Endothelial cell of umbilical vein (primary cell): ENCODE data around the gene SLC25A53. TPM values are rescaled to one million over a fixed set of nuclear protein-coding genes. Genes with fewer than 3 reads are reported as not detected.

ENCODE experiments used
- BruUV-seq: library from RNA; stranded (reverse); fragments of 400-500 nt; replicated peaks from 2 replicates; lab custom pipeline; 2021; lab: Mats Ljungman, UMichigan
- CTCF ChIA-PET: fragments of 300-600, 350-600 bp; sonication (Branson Sonifier 250); formaldehyde crosslinking; loops from one replicate; lab custom pipeline; 2021; ENCODE audit warnings: antibody characterized with exemption, inconsistent platforms; lab: Charles Lee
- POLR2A ChIA-PET: fragments of 300-600, 350-600 bp; sonication (Branson Sonifier 250); formaldehyde crosslinking; loops from one replicate; lab custom pipeline; 2021; ENCODE audit warnings: antibody characterized with exemption, inconsistent platforms; lab: Charles Lee
- DNase-seq: peaks from one replicate; pipeline ENCODE4 v3.0.0-alpha.2; 2011; ENCODE audit warnings: low read depth, low spot score
- FAIRE-seq: peaks from 2 replicates; lab custom pipeline; 2011; peaks lifted over from hg19 to GRCh38; lab: Jason Lieb, UNC
- H2AFZ ChIP-seq: 2 replicates; pipeline ENCODE4 v1.6.0; 2012; ENCODE audit warnings: low read depth, low read length, control low read depth, inconsistent platforms
- H3K27ac ChIP-seq: 2 replicates; pipeline ENCODE4 v1.5.1; 2011; ENCODE audit warnings: low read depth, mild to moderate bottlenecking, control low read depth, low read length, moderate library complexity; ENCODE audit not compliant: insufficient read depth
- H3K27me3 ChIP-seq, 2 experiments: 2 replicates each; pipeline versions ENCODE4 v1.6.0 to v1.6.1; 2011; ENCODE audit warnings: low read length in 2 of 2, mixed read lengths in 1 of 2; ENCODE audit not compliant: control insufficient read depth in 2 of 2, insufficient read depth in 2 of 2
- H3K36me3 ChIP-seq, 2 experiments: 2 replicates in 1 of 2; 3 replicates in 1 of 2; pipeline ENCODE4 v1.5.1; 2011; ENCODE audit warnings: low read length in 2 of 2, mild to moderate bottlenecking in 1 of 2, moderate library complexity in 1 of 2; ENCODE audit not compliant: control insufficient read depth in 2 of 2, insufficient read depth in 2 of 2; ENCODE audit errors: extremely low read depth in 1 of 2
- H3K4me1 ChIP-seq: 3 replicates; pipeline ENCODE4 v1.5.1; 2011; ENCODE audit warnings: mild to moderate bottlenecking, low read length; ENCODE audit not compliant: control insufficient read depth, insufficient read depth; ENCODE audit errors: extremely low read depth
- H3K4me2 ChIP-seq: 2 replicates; pipeline ENCODE4 v1.6.1; 2011; ENCODE audit warnings: low read length, control low read depth, mixed read lengths; ENCODE audit not compliant: insufficient read depth
- H3K4me3 ChIP-seq, 3 experiments: fragments of 200-600 bp in 1 of 3; sonication (generic), shearing (Covaris generic) in 1 of 3; replicated peaks in 1 of 3; 2 replicates each; pipeline ENCODE4 v1.5.1; 2011 to 2016; ENCODE audit warnings: control low read depth in 3 of 3, low read length in 3 of 3, mild to moderate bottlenecking in 2 of 3, inconsistent platforms in 1 of 3, low read depth in 1 of 3, moderate library complexity in 1 of 3; ENCODE audit not compliant: insufficient read depth in 1 of 3
- H3K79me2 ChIP-seq: 2 replicates; pipeline ENCODE4 v1.6.0; 2012; ENCODE audit warnings: low read length, inconsistent platforms; ENCODE audit not compliant: control insufficient read depth, insufficient read depth
- H3K9ac ChIP-seq: replicated peaks from 2 replicates; pipeline ENCODE3; 2011; ENCODE audit warnings: low read length, control low read depth; ENCODE audit not compliant: insufficient read depth; ENCODE audit errors: extremely low read depth
- H3K9me1 ChIP-seq: replicated peaks from 3 replicates; pipeline ENCODE4 v1.6.0; 2011; ENCODE audit warnings: mild to moderate bottlenecking, low read length; ENCODE audit not compliant: control insufficient read depth, insufficient read depth; ENCODE audit errors: extremely low read depth
- H3K9me3 ChIP-seq: replicated peaks from 2 replicates; pipeline ENCODE4 v1.5.1; 2012; ENCODE audit warnings: low read length, inconsistent platforms; ENCODE audit not compliant: control insufficient read depth, insufficient read depth
- H4K20me1 ChIP-seq: replicated peaks from 2 replicates; pipeline ENCODE3; 2011; ENCODE audit warnings: mild to moderate bottlenecking, low read length; ENCODE audit not compliant: control insufficient read depth, insufficient read depth; ENCODE audit errors: extremely low read depth
- EZH2 ChIP-seq: IDR thresholded peaks from 2 replicates; pipeline ENCODE4 v1.6.1; 2012; ENCODE audit warnings: borderline replicate concordance, low read depth, mild to moderate bottlenecking, moderate library complexity, low read length, inconsistent platforms; ENCODE audit not compliant: severe bottlenecking
- FOS ChIP-seq: IDR thresholded peaks from 2 replicates; pipeline ENCODE4 v1.6.1; 2011; ENCODE audit warnings: mild to moderate bottlenecking, low read length, moderate library complexity, borderline replicate concordance; ENCODE audit not compliant: insufficient read depth
- GATA2 ChIP-seq: IDR thresholded peaks from 2 replicates; pipeline ENCODE4 v1.7.0; 2011; ENCODE audit warnings: low read depth, mild to moderate bottlenecking, moderate library complexity, mixed read lengths, low read length; ENCODE audit not compliant: insufficient read length, insufficient read depth
- JUN ChIP-seq: IDR thresholded peaks from 2 replicates; pipeline ENCODE4 v1.6.1; 2011; ENCODE audit warnings: borderline replicate concordance, low read depth; ENCODE audit not compliant: insufficient read length, insufficient read depth
- MYC ChIP-seq: IDR thresholded peaks from one replicate; pipeline ENCODE4 v1.6.1; 2011; ENCODE audit warnings: mild to moderate bottlenecking, low read depth, low read length
- POLR2A ChIP-seq: IDR thresholded peaks from 2 replicates; pipeline ENCODE4 v1.6.1; 2012; ENCODE audit warnings: low read depth, mild to moderate bottlenecking, control low read depth, low read length
- POLR2AphosphoS5 ChIP-seq: IDR thresholded peaks from 2 replicates; pipeline ENCODE4 v1.6.1; 2012; ENCODE audit warnings: low read depth, mild to moderate bottlenecking, control low read depth, low read length, moderate library complexity; ENCODE audit not compliant: insufficient read depth
- dilution Hi-C: fragments of 300-500 bp; cut with MboI; formaldehyde crosslinking; loops from one replicate; pipeline ENCODE4 v1.15.0; 2019; ENCODE audit warnings: low sequenced_read_pairs; ENCODE audit not compliant: extremely low pct_ligation_motif_present
- intact Hi-C: fragments of 100-400 bp; cut with micrococcal nuclease; formaldehyde crosslinking; loops from one replicate; pipeline ENCODE4 v1.10.0; 2022
- polyA plus RNA-seq, 4 experiments: library from polyadenylated mRNA; depleted of rRNA in 3 of 4; stranded (reverse) in 3 of 4; unstranded in 1 of 4; fragments of >200 nt; gene quantifications; 2 replicates each; pipeline versions ENCODE4 v1.2.1 to v1.2.3, GENCODE V29; 2011 to 2012; ENCODE audit warnings: missing spikeins in 1 of 4
- total RNA-seq: library from RNA; stranded (reverse); gene quantifications from 2 replicates; pipeline ENCODE4 v1.2.3, GENCODE V29; 2021
- TF ChIP-seq, protein P1 (sequence below): IDR thresholded peaks from 2 replicates; pipeline ENCODE4 v1.6.1; 2011; ENCODE audit not compliant: insufficient read depth, insufficient read length
- TF ChIP-seq, protein P2 (sequence below), 2 donors: IDR thresholded peaks; 1 replicate in 1 of 2; 2 replicates in 1 of 2; pipeline ENCODE4 v1.5.1; 2011; ENCODE audit warnings: low read length in 2 of 2, mild to moderate bottlenecking in 2 of 2, moderate library complexity in 2 of 2, control low read depth in 1 of 2, inconsistent platforms in 1 of 2, low read depth in 1 of 2; ENCODE audit not compliant: insufficient read depth in 1 of 2; ENCODE audit errors: extremely low read depth in 1 of 2

Gene SLC25A53
- total and polyA plus RNA-seq, 2 donors (not counting 3 experiments of a cell fraction or from before 2014, with no cell fraction given), result 4.6 to 6.3 TPM

DNA sequence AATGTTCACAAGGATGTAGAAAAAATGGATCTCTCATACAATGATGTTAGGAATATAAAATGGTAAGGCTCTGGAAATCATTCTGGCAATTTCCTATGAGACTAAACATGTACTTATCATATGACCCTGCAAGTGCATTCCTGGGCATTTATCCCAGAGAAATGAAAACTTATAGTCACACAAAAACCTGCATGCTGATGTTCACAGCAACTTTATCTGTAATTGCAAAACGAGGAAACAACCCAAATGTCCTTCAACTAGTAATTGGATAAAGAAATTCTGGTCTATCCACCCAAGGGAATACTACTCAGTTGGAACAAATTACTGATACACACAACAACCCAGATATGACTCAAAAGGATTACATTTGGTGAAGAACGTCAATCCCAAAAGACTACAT lies 30.0 kb downstream of the SLC25A53 start:
- Histone ChIP-seq H2AFZ (no peak overlapping the region), H3K27ac (no peak overlapping the region), H3K79me2 (no peaks in the 10 kb centered on the region), H3K4me3 (no peak overlapping the region), H3K4me2 (no peak overlapping the region), H3K9me3 (no peaks in the 10 kb centered on the region), H3K4me1 (peaks cover 9% of the 10 kb centered on the region), H3K9ac (no peak overlapping the region), H3K9me1 (no peaks in the 10 kb centered on the region), H3K27me3 (no peaks in the 10 kb centered on the region), H4K20me1 (no peaks in the 10 kb centered on the region), H3K36me3 (peaks cover 0 to 3% of the 10 kb centered on the region in 2 experiments)
- BruUV-seq, result no TSS peak
- DNase-seq, result no peak
- intact Hi-C loops, result no loop called here
- ChIA-PET CTCF (no interaction called here), POLR2A (no interaction called here)
- dilution Hi-C loops, result no loop called here
- no peak for TF ChIP-seq JUN
- TF ChIP-seq POLR2A, result no peak
- no peak for TF ChIP-seq MYC
- no peak for TF ChIP-seq POLR2AphosphoS5
- TF ChIP-seq FOS, result no peak
- no peak for TF ChIP-seq GATA2
- TF ChIP-seq, protein P1, sequence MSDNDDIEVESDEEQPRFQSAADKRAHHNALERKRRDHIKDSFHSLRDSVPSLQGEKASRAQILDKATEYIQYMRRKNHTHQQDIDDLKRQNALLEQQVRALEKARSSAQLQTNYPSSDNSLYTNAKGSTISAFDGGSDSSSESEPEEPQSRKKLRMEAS, result no peak
- no peak for TF ChIP-seq EZH2
- TF ChIP-seq, protein P2, sequence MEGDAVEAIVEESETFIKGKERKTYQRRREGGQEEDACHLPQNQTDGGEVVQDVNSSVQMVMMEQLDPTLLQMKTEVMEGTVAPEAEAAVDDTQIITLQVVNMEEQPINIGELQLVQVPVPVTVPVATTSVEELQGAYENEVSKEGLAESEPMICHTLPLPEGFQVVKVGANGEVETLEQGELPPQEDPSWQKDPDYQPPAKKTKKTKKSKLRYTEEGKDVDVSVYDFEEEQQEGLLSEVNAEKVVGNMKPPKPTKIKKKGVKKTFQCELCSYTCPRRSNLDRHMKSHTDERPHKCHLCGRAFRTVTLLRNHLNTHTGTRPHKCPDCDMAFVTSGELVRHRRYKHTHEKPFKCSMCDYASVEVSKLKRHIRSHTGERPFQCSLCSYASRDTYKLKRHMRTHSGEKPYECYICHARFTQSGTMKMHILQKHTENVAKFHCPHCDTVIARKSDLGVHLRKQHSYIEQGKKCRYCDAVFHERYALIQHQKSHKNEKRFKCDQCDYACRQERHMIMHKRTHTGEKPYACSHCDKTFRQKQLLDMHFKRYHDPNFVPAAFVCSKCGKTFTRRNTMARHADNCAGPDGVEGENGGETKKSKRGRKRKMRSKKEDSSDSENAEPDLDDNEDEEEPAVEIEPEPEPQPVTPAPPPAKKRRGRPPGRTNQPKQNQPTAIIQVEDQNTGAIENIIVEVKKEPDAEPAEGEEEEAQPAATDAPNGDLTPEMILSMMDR (IDR thresholded peaks at IDR 0.05; ENCODE audit: extremely low read depth in 1 of 2, insufficient read depth in 1 of 2, low read depth in 1 of 2, low read length in 2 of 2), result no peak
- FAIRE-seq, result no peak
